Measurements from ENCODE around the gene GPD1L. TPM values are rescaled to one million over a fixed set of nuclear protein-coding genes. Genes with fewer than 3 reads are reported as not detected.
"Not testable (repeated sequence)": the region's sequence is repeated elsewhere in the genome, so short reads cannot be mapped to it uniquely, and the experiment has no call there.

GPD1L gene
- total and polyA plus RNA-seq, 7 experiments from 2014 or later = 10.6 to 23.8 (median 21.0) TPM

- H3K4me1 Mint-ChIP-seq = no peaks in the 10 kb centered on the region
- Histone ChIP-seq H3K27ac (ENCODE audit: low read depth, low read length) (no peak overlapping the region), H3K27me3 (ENCODE audit: control insufficient read depth in 2 of 2, insufficient read depth in 2 of 2, low read length in 2 of 2) (no peaks in the 10 kb centered on the region), H3K36me3 (ENCODE audit: control insufficient read depth in 2 of 3, insufficient read depth in 3 of 3, low read length in 3 of 3) (no peaks in the 10 kb centered on the region), H3K9me3 (ENCODE audit: control insufficient read depth in 2 of 3, low read length in 3 of 3) (no peaks in the 10 kb centered on the region), H3K4me3 (ENCODE audit: low read length) (no peak overlapping the region), H3K4me1 (ENCODE audit: control insufficient read depth in 2 of 2, insufficient read depth in 2 of 2, low read length in 2 of 2) (no peaks in the 10 kb centered on the region)
- H3K4me3 Mint-ChIP-seq = no peak overlapping the region
- ChIA-PET CTCF (interaction anchor here (1.8 kb wide), 1 partner anchor 8 kb away, joined by 9 read pairs; no protein-coding TSS in a partner anchor), POLR2A (no interaction called here)
- no peak overlapping the region for H3K27ac Mint-ChIP-seq
- intact Hi-C loops (cut with micrococcal nuclease) = no loop called here
- H3K27me3 Mint-ChIP-seq = peaks cover 4 to 37% (median 9%) of the 10 kb centered on the region in 5 donors
- no peaks in the 10 kb centered on the region for H3K9me3 Mint-ChIP-seq
- no peaks in the 10 kb centered on the region for H3K36me3 Mint-ChIP-seq
- DNase-seq = no peak
- no peak for ATAC-seq
These were observed 79.7 kb downstream of the GPD1L start for GRCh38 chr3:32186097-32186496.

DNA sequence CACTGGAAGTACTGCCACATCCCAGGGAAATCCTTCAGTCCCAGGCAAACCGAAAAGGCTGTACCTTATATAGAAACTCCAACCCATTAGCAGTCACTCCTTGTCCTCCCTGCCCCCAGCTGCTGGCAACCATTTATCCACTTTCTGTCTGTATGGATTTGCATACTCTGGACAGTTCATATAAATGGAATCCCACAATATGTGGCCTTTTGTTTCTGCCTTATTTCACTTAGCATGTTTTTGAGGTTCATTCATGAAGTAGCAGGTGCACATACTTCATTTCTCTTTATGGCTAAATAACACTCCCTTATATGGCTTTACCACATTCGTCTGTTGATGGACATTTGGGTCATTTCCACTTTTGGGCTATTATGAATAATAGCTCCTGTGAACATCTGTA, 80.5 kb downstream of the GPD1L start:
- no peaks in the 10 kb centered on the region for H3K9me3 Mint-ChIP-seq
- no peak overlapping the region for H3K27ac Mint-ChIP-seq
- no peak overlapping the region for H3K4me3 ChIP-seq (ENCODE audit: low read length)
- no peak for ATAC-seq
- intact Hi-C loops (cut with micrococcal nuclease) = no loop called here
- no peak overlapping the region for H3K27ac ChIP-seq (ENCODE audit: low read depth, low read length)
- no peak overlapping the region for H3K4me3 Mint-ChIP-seq
- H3K9me3 ChIP-seq (ENCODE audit: control insufficient read depth in 2 of 3, low read length in 3 of 3) = no peaks in the 10 kb centered on the region
- POLR2A ChIA-PET = interaction anchor here (1.2 kb wide), 1 partner anchor 35 kb away, joined by 4 read pairs; no protein-coding TSS in a partner anchor
- DNase-seq = no peak
- no peaks in the 10 kb centered on the region for H3K4me1 Mint-ChIP-seq
- CTCF ChIA-PET = interaction anchor here (0.6 to 1.8 kb wide), 2 partner anchors 9 to 161 kb away, joined by 3 to 9 read pairs; no protein-coding TSS in a partner anchor
- H3K4me1 ChIP-seq (ENCODE audit: control insufficient read depth in 2 of 2, insufficient read depth in 2 of 2, low read length in 2 of 2) = no peaks in the 10 kb centered on the region
- H3K27me3 ChIP-seq (ENCODE audit: control insufficient read depth in 2 of 2, insufficient read depth in 2 of 2, low read length in 2 of 2) = no peaks in the 10 kb centered on the region
- no peaks in the 10 kb centered on the region for H3K36me3 ChIP-seq (ENCODE audit: control insufficient read depth in 2 of 3, insufficient read depth in 3 of 3, low read length in 3 of 3)
- peaks cover 4 to 34% (median 11%) of the 10 kb centered on the region in 5 donors for H3K27me3 Mint-ChIP-seq
- H3K36me3 Mint-ChIP-seq = no peaks in the 10 kb centered on the region

DNA sequence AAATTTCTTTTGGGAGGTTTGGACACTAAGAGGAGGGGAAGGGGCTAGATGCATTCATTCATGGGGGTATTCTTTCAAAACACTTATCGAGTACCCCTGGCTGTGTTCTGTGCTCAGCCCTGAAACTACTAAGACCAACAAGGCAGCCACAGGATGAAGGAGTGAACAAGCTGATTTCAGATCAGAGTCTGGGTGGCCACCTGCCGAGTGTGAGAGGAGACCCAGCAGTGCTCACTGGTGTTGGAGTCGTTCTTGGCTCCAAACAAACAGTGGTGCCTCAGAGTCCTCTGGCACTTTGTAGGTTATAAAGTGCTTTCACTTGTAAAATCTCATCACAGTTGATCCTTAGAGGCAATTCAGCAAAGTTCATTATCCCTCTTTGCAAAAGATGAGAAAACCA, 83.3 kb downstream of the GPD1L start:
- Histone ChIP-seq H3K4me3 (ENCODE audit: low read length) (no peak overlapping the region), H3K27ac (ENCODE audit: low read depth, low read length) (no peak overlapping the region), H3K4me1 (ENCODE audit: control insufficient read depth in 2 of 2, insufficient read depth in 2 of 2, low read length in 2 of 2) (no peaks in the 10 kb centered on the region), H3K27me3 (ENCODE audit: control insufficient read depth in 2 of 2, insufficient read depth in 2 of 2, low read length in 2 of 2) (no peaks in the 10 kb centered on the region), H3K9me3 (ENCODE audit: control insufficient read depth in 2 of 3, low read length in 3 of 3) (no peaks in the 10 kb centered on the region), H3K36me3 (ENCODE audit: control insufficient read depth in 2 of 3, insufficient read depth in 3 of 3, low read length in 3 of 3) (no peaks in the 10 kb centered on the region)
- Mint-ChIP-seq H3K4me3 (no peak overlapping the region), H3K27ac (no peak overlapping the region), H3K9me3 (no peaks in the 10 kb centered on the region), H3K36me3 (no peaks in the 10 kb centered on the region), H3K4me1 (no peaks in the 10 kb centered on the region), H3K27me3 (peaks cover 4 to 24% (median 12%) of the 10 kb centered on the region in 5 donors)
- ATAC-seq (no peak), DNase-seq (no peak)
- CTCF ChIA-PET = no interaction called here
- POLR2A ChIA-PET = no interaction called here
- intact Hi-C loops (cut with micrococcal nuclease) = no loop called here

- H3K4me1 Mint-ChIP-seq; CTCF ChIA-PET; H3K4me3 Mint-ChIP-seq; H3K27me3 ChIP-seq (ENCODE audit: control insufficient read depth in 2 of 2, insufficient read depth in 2 of 2, low read length in 2 of 2); H3K36me3 Mint-ChIP-seq; ATAC-seq; H3K27ac ChIP-seq (ENCODE audit: low read depth, low read length); H3K4me3 ChIP-seq (ENCODE audit: low read length); H3K27ac Mint-ChIP-seq; POLR2A ChIA-PET; H3K9me3 Mint-ChIP-seq; H3K9me3 ChIP-seq (ENCODE audit: control insufficient read depth in 2 of 3, low read length in 3 of 3); intact Hi-C loops (cut with micrococcal nuclease); H3K36me3 ChIP-seq (ENCODE audit: control insufficient read depth in 2 of 3, insufficient read depth in 3 of 3, low read length in 3 of 3); H3K4me1 ChIP-seq (ENCODE audit: control insufficient read depth in 2 of 2, insufficient read depth in 2 of 2, low read length in 2 of 2); DNase-seq: not testable (repeated sequence)
- H3K27me3 Mint-ChIP-seq = peaks cover 4 to 19% (median 15%) of the 10 kb centered on the region in 5 donors
These were observed 84.1 kb downstream of the GPD1L start for GRCh38 chr3:32190556-32190955.

DNA sequence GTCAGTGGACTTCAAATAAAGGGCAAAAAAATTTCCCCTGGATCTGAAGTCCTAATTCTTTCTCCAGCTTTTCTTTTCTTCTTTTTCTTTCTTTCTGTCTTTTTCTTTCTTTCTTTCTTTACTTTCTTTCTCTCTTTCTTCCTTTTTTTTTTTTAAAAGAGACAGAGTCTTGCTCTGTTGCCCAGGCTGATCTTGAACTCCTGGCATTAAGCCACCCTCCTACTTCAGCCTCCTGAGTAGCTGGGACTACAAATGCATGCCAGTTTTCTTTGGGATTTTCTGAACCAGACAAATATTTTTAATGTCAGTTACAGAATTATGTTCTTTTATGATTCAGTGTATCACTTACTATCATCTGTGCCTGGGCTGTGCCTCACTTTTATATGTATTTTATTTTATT, 86.7 kb downstream of the GPD1L start:
- Mint-ChIP-seq H3K36me3 (no peaks in the 10 kb centered on the region), H3K4me3 (no peak overlapping the region), H3K4me1 (no peaks in the 10 kb centered on the region), H3K9me3 (no peaks in the 10 kb centered on the region), H3K27me3 (peaks cover 4 to 22% (median 18%) of the 10 kb centered on the region in 5 donors), H3K27ac (no peak overlapping the region)
- no peaks in the 10 kb centered on the region for H3K27me3 ChIP-seq (ENCODE audit: control insufficient read depth in 2 of 2, insufficient read depth in 2 of 2, low read length in 2 of 2)
- ATAC-seq (no peak), DNase-seq (no peak)
- H3K4me3 ChIP-seq (ENCODE audit: low read length) = no peak overlapping the region
- no peaks in the 10 kb centered on the region for H3K9me3 ChIP-seq (ENCODE audit: control insufficient read depth in 2 of 3, low read length in 3 of 3)
- intact Hi-C loops (cut with micrococcal nuclease) = no loop called here
- no peaks in the 10 kb centered on the region for H3K4me1 ChIP-seq (ENCODE audit: control insufficient read depth in 2 of 2, insufficient read depth in 2 of 2, low read length in 2 of 2)
- ChIA-PET POLR2A (no interaction called here), CTCF (no interaction called here)
- no peak overlapping the region for H3K27ac ChIP-seq (ENCODE audit: low read depth, low read length)
- H3K36me3 ChIP-seq (ENCODE audit: control insufficient read depth in 2 of 3, insufficient read depth in 3 of 3, low read length in 3 of 3) = no peaks in the 10 kb centered on the region

GRCh38 chr3:32194653-32195052, 88.2 kb downstream of the GPD1L start:
- ChIA-PET CTCF (no interaction called here), POLR2A (no interaction called here)
- H3K4me3 Mint-ChIP-seq = no peak overlapping the region
- H3K27ac Mint-ChIP-seq = no peak overlapping the region
- DNase-seq (no peak), ATAC-seq (no peak)
- peaks cover 0 to 4% (median 0%) of the 10 kb centered on the region in 7 donors for H3K4me1 Mint-ChIP-seq
- Histone ChIP-seq H3K27me3 (ENCODE audit: control insufficient read depth in 2 of 2, insufficient read depth in 2 of 2, low read length in 2 of 2) (no peaks in the 10 kb centered on the region), H3K36me3 (ENCODE audit: control insufficient read depth in 2 of 3, insufficient read depth in 3 of 3, low read length in 3 of 3) (no peaks in the 10 kb centered on the region), H3K27ac (ENCODE audit: low read depth, low read length) (no peak overlapping the region), H3K4me3 (ENCODE audit: low read length) (no peak overlapping the region), H3K9me3 (ENCODE audit: control insufficient read depth in 2 of 3, low read length in 3 of 3) (no peaks in the 10 kb centered on the region), H3K4me1 (ENCODE audit: control insufficient read depth in 2 of 2, insufficient read depth in 2 of 2, low read length in 2 of 2) (no peaks in the 10 kb centered on the region)
- peaks cover under 1 to 24% (median 14%) of the 10 kb centered on the region in 5 donors for H3K27me3 Mint-ChIP-seq
- H3K36me3 Mint-ChIP-seq = no peaks in the 10 kb centered on the region
- intact Hi-C loops (cut with micrococcal nuclease) = no loop called here
- H3K9me3 Mint-ChIP-seq = no peaks in the 10 kb centered on the region

DNA sequence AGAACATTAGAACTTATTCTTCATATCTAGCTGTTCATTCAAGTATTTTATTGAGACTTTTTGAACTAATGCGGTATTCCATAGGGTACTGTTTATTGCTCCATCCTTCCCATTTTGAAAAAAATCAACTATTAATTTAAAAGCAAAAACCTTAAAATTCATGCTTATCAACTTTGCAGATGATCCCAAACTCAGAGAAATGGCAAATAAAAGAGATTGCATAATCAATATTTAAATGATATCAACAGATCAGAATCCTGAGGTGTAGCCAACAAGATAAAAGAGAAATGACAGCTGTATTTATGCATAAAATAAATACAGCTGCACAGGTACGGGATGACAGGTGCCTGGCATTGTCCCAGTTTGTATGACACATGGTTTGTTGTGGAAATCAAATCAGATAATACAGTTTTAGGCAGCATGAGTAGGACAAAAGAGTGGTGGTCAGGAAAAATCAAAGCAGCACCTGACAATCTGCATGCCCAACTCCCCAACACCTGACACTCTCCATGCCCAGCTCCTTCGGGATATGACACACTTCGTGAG, 89.6 kb downstream of the GPD1L start:
- Histone ChIP-seq H3K27me3 (ENCODE audit: control insufficient read depth in 2 of 2, insufficient read depth in 2 of 2, low read length in 2 of 2) (no peaks in the 10 kb centered on the region), H3K4me3 (ENCODE audit: low read length) (no peak overlapping the region), H3K4me1 (ENCODE audit: control insufficient read depth in 2 of 2, insufficient read depth in 2 of 2, low read length in 2 of 2) (no peaks in the 10 kb centered on the region), H3K36me3 (ENCODE audit: control insufficient read depth in 2 of 3, insufficient read depth in 3 of 3, low read length in 3 of 3) (no peaks in the 10 kb centered on the region), H3K9me3 (ENCODE audit: control insufficient read depth in 2 of 3, low read length in 3 of 3) (no peaks in the 10 kb centered on the region), H3K27ac (ENCODE audit: low read depth, low read length) (no peak overlapping the region)
- Mint-ChIP-seq H3K4me1 (peaks cover 0 to 4% (median 0%) of the 10 kb centered on the region in 7 donors), H3K27ac (no peak overlapping the region), H3K4me3 (no peak overlapping the region), H3K9me3 (no peaks in the 10 kb centered on the region), H3K27me3 (peaks cover 0 to 31% (median 10%) of the 10 kb centered on the region in 5 donors), H3K36me3 (no peaks in the 10 kb centered on the region)
- CTCF ChIA-PET = interaction anchor here (0.7 kb wide), 1 partner anchor 176 kb away, joined by 3 read pairs; no protein-coding TSS in a partner anchor
- POLR2A ChIA-PET = no interaction called here
- ATAC-seq = no peak
- intact Hi-C loops (cut with micrococcal nuclease) = no loop called here
- DNase-seq = no peak
